T follicular helper cell (primary cell): Measurements from ENCODE around the gene PTPRG.

Experiments
- DNase-seq: peaks from one replicate; pipeline ENCODE4 v3.0.0-alpha.2; 2020; ENCODE audit warnings: low read depth

The PTPRG gene

DNA sequence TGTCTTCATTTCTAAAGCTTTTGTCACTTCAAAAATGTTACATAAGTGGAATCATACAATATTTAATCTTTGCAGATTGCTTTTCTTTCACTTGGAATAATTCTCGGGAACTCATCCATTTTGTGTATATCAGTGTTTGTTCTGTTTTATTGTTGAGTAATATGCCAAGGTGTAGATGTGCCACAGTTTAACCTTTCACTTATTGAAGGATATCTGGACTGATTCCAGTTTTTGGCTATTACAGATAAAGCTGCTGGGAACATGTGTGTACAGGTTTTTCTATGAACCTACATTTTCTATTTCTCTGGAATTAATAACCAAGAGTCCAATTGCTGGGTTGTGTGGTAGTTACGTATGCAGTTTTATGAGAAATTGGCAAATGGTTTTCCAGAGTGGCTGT, 334.9 kb downstream of the PTPRG start:
- DNase-seq: no peak

DNA sequence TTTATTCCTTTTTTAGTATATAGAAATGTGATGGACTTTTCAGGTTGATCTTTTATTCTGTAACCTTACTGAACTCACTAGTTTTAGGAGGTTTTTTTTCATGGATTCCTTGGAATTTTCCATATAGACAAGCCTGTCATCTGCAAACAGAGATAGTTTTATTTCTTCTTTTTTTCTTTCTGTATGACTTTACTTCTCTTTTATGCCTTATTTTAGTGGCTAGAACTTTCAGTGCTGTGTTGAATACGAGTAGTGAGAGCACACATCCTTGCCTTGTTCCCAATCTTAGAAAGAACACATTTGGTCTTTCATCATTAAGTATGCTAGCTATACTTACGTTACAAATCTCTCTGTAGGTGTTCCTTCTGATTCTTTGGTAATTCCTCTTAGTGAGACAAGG, 336.5 kb downstream of the PTPRG start:
- DNase-seq: no peak

DNA sequence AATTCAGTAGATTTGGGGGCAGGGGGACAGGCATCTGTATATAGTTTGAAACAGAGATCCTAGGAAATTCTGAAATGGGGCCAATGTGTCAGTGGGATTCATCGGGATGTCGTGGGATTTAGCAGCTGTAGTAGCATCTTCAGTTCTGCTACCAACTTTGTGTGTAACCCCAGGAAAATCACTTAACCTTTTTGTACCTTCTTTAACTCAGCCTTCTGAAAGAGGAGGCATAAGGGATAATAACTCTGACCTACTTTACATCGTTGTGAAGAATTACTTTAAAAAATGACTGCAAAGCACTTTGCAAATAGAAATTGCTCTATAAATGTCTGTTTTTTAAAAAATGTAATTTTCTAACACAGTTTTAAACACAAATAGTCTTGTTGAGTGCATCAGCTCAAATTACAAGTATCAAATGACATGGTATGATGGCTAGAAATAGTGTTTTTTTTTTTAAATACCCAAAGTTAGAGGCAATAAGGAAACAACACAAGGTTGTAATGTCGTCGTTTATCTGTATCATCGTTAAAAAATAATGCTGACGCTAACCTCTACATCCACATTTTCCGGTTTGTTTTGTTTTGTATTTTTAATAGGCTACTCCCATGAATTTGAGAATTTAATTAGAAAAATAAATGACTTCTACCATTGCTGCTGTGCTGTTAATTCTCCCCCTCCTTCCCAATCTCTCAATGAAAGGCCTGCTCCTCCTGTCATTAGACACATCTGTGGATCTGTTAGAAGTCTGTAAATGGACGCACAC, 338.5 kb downstream of the PTPRG start:
- no peak for DNase-seq

DNA sequence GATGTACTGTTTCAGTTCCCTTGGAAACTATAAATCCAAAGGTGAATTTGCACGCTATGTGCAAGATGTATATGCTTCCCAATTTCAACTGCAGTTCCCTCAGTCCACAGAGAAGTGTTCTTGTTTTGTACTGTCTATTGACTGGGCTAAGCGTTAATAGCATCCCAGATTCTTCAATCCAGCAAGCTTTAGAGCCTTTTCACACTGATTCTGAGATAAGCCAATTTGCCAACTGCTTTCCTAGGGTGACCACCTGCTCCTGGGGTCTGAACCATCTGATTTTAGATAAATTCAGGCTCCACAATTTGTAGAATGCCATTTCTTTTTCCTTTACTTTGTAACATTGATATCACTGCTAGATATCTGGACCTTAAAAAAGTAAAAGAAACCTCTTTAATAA, 340.1 kb downstream of the PTPRG start:
- no peak for DNase-seq

DNA sequence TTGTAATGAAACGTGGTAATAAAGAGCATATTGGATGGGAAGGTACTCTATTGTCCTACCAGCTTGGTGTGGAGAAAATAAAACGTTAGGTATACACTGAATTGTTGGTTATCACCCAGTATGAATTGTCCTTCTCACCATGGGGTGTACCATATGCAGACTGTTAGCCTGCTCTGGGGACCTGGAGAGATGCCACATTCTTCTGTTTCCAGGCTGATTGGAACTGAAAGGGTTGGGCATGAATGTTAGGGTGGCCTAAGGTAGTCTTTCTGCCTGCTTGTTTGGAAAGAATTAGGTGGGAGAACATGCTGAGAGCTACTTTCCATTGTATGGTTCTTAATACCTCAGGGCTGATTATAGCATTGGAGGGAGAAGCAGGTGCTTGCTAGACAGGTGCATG, 340.6 kb downstream of the PTPRG start:
- DNase-seq: no peak

DNA sequence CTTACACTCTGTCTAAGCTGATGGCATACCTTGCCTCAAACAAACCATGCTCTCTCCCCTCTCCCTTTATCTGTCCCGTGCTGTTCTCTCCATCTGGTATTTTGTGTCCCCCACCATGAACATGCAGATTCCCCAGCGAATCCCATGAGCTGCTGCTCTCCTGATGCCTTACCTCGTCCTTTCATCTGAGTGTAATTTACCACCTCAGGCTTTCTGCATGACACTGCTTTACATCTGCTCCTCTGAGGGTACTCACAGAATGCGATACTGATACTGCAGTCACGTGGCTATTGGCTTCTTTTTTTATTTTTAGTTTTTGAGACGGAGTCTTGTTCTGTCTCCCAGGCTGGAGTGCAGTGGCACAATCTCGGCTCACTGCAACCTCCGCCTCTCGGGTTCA, 341.7 kb downstream of the PTPRG start:
- no peak for DNase-seq

DNA sequence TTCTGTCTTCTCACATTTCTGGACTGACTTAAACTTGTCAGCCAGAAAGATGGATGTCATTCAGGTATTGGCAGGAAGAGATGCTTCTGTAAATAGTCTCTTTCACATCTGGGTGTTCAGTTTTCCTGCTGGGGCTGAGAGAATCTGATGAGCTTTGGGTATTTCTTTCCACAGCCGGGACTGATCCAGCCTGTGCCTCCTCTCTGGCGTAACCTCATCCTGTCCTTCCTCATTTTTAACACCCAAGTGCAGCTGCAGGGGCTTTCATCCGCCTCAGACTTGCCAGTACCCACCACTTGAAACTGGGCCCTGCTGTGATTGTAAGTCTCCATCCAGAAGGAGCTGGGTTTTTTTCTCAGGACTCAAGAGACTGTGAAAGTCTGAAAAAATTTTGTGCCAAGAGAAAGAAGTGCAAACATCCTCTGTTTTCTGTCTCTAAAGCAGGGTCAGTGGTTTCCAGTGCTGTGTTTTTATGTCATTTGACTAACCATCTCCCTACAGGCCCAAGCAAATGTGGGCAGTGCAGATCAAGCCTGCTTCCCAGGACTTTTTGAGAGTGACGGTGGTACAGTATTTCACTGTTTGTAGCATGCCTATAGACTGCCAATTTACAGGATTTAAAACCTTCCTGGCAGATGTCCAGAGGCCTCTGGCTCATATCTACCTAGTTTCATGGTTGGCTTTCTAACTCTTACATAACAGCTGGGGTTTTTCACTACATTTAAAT, 342.7 kb downstream of the PTPRG start:
- DNase-seq: no peak

DNA sequence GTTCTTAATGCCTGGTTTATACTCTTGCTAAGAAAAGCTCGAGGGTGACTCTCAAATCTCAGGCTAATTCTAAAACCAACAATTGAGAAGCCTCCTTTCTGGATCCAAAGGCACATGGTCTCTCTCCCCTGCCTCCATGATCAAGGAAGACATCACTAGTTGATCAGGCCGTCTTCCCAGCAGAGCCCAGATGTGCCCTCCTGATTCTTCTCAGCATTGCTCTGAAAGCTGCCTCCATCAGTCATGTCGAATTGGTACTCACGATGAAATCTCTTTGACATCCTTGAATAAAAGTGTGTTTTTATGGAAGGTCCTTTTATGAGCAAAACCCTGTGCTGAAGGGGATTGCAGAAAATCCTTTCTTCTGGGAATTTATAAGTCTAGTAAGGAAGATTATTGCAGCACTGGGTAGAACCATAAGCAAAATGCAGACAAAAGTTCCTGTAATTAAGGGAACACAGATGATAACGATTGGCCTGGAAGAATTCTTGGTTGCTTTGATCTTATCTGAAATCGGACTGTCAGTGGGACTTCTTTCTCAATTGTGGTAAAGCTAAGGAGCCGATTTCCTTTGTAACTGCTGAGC, 345.9 kb downstream of the PTPRG start:
- DNase-seq: no peak

DNA sequence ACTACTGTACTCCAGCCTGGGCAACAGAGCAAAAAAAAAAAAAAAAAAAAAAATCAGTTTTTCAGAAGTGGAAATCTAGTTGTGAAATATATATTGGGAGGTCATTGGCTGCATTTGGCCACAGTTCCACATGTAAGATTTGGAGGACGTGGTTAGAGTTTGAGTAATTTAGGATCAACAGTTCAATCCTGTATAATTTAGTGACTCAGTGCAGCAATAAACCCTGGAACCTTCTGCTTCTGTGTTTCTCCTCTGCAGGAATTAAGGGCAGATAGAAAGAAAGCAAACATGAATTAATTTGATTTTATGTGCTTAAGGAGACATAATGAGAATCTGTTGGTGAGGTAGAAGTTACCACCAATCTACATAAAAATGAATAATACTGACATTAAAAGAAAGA, 347.0 kb downstream of the PTPRG start:
- DNase-seq: no peak

DNA sequence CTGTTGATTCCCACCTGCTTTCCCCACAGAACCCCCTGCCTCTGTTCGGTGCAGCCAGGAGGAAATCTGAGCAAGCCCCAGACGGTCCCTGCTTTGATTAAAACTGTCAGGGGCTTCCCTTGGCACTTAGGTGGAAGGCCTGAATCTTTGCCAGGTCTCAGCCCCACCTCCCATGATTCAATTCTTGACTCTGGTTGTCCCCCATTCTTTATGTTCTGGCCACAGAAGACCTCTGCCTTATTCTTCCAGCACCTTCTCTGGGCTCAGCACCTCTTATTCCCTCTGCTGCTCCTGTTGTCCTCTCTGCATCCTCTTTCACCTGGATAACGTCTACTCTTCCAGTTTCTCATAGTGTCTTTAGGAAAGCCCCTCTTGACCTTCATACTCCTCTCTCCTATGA, 349.4 kb downstream of the PTPRG start:
- DNase-seq: no peak

DNA sequence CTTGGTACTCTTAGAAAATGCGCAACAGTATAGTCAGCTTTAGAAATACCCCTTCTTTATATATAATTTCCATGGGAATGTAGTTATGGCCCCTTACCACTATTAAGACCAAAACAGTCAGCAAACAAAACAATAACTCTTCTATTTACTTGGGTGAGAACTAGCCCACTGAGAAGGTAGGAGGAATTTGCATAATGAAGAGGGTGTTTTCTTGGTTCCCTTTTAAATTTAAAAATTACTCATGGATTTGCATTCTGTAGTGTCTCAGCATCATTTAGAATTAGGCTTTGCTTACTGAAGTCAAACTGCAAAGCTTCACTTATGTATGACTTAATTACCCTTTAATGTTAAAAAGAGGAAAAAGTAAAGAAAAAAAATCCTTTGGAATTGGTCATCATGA, 350.8 kb downstream of the PTPRG start:
- DNase-seq: no peak

DNA sequence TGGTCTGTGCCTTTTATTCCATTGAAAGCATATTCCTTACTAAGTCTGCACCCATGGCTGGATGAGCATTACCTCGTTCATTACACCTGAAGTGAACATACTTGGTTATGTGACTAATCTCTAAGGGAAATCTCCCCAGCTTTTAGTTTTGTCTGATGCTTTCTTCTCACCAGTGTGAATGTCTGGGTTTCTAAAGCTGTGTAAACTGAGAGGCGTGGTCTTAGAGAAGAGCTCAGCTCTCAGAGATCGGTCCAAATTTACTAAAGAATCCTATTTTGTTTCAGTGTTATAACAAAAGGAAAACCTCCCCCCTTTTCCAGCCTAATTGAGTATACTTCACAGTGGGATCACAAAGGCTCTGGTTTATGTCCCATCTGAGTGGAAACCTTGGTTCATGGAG, 352.3 kb downstream of the PTPRG start:
- DNase-seq: no peak

DNA sequence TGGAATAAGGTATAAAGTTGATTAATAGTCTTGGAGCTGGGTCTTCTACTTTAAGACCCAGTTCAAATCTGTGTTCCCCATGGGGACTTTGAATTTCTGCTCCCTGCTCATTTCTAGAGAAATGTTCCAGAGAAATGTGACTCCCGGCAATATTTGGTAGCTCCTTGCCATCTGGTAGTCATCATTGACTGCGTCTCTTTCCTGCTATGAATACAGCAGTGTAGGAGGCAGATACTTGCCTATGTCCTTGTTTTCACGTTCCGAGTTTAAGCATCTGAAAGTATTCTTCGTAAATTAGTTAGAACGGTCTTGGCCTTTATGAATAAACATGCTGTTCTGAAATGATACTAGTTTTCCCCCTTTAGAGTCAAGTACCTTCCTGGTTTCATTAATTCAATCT, 352.9 kb downstream of the PTPRG start:
- DNase-seq: no peak

DNA sequence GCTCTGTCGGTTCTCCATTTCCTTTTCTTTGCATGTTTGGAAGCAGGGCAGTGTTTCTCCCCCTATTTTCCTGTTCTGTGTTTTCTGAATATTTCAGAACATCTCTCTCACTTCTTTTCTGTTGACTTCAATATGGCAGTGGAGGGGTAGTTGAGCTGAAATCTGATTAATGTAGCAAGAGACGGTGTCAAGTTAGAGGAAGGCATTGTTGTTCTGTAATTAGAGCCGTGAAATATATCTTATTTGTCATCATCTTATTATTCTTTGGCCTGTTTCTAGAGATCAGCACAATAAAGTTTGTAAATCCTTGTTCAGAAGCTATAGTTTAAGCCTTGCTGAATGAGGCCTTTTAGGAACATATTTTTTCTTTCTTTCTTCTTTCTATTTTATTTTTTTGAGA, 353.9 kb downstream of the PTPRG start:
- no peak for DNase-seq

DNA sequence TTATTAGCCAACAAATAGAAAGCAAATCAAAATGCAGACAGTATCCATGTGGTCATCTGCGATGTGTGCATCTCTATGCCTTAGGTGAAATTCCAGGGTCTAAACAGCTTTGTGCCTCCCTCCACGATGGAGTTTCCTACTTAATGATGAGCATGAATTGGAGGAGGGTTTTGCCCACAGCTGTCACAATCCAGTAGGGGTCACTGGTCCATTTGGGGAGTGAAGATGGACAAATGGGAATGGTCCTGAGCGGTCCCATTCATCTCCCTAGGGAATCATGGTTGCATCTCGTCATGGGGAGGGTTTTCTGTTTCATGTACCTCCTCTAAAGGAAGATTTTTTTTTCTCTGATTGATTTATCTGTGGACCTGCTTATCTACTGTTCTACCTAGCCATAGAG, 358.0 kb downstream of the PTPRG start:
- DNase-seq: no peak

DNA sequence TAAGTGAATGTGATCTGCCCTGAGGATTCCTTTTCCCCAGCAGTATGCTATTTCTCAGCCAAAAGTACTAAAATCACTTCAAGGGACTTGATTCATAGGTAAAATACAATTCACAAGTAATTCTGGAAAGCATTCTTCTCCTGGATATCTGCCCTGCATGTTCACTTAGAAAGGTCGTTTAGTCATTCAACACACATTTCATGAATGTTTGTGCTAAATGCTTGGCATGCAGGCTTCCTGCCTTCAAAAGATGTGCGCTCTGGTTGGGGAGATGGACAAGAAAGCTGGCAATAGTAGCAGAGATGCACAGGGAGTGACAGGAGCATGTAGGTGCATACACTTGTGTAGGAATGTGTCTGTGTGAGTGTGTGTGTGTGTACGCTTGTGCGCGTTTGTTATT, 360.7 kb downstream of the PTPRG start:
- DNase-seq: no peak

DNA sequence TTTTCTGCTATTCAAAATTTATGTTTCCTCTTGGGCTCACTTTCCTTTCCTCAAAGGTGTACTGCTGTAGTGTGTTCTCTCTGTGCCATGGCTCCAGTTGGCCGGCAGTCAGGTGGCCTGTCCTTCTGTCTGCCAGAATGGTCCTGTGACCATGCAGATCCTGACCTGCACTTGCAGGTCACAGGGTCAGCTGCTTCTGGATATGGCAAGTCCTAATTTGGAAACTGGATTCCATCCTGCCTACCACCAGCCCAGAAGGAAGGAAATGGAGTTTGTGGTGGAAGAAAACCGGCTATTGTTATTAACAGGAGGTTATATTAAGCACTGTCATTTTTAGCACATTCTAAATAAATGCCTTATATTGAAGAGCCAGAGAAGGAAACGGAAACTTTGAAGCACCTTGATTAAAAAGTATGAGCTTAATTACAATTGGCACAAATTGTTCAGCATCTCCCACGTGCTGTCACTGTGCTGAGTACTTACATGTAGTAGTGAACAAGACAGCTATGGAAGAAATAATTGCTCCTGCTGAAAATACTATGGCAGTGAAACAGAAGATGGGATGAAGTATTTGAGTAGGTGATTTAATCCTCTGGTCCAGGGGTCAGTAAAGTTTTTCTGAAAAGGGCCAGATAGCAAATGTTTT, 362.8 kb downstream of the PTPRG start:
- DNase-seq: no peak

DNA sequence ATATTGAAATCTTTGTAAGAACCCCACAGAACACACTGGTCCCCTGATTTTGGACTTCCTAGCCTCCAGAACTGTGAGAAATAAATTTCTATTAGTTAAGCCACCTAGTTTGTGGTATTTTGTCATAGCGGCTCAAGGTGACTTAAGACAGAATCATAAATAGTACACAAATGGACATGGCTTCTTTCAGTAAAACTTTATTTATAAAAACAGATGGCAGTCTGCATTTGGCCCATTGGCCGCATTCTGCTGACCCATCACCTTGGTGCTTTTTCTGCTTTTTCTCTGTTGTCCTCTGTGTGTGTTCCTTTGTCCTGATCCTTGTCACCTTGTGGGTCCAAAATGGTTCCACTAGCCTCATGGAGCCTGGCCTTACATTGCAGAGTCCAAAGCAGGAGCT, 363.6 kb downstream of the PTPRG start:
- no peak for DNase-seq

DNA sequence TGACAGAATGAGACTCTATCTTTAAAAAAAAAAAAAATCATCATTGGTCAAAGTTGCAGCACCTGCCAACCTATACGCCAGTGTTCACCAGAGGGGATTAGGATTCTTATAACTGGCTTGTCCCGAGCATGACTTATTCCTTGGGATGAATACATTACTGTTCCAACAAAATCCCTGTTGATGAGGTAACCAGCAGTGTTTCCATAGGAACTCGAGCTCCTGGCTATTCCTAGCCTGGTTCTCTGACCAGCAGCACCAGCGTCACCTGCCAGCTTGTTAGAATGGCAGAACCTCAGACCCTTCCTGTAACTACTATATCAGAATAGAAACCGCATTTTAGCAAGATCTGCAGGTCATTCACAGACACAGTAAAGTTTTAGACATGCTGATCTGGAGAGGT, 364.4 kb downstream of the PTPRG start:
- DNase-seq: no peak

DNA sequence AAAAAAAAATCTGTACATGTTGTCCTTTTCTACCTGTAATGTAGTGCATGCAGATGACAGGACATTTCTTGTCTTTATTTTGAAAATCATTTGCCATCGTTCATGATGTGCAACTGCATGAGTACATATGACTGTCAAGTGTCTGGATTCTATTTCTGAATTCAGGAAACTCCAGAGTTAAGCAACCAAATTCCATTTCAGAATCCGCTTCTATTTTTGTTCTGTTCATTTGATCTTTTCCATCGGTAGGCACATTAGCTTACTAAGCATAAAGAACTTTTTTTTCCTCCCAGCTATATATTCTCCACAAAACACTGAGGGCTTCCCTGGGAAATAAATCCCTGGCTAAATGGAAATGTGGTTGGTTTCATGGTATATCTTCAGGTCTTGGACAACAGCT, 365.6 kb downstream of the PTPRG start:
- no peak for DNase-seq

DNA sequence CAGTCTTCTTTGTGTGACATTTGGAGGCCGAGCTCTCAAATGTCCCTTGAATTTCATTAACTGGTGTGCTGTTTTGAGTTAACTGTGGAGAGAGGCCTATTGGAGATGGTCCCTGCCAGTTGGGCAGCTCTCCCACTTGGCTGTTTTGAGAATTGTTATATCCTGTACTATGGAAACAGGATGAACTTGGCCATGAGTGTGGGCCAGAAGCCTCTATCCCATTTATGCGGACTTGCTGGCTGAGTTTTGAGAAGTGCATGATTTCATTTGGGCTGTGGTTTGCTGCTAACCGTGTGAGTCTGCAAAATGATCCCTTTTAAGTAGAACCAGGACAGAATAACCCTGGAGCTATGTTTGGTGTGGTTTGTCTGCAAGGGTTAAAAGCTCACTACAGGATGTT, 366.0 kb downstream of the PTPRG start:
- DNase-seq: no peak

DNA sequence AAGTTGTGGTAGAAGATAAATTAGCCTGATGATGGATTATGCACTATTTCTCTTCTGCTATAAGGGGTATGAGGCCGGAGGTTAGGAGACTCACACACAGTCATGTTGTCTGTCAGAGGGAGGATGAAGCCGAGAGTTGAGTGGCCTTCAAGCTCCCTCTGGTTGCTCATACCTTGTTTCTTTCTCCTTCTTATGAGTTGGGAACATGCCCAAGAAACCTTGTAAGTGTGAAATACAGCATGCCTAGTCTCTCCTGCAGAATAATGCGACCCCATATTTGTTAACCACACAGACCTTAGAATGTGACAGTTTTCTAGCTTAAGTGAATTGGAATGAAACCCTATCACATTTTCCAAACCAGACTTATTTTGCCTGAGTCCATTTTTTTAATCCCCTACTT, 366.7 kb downstream of the PTPRG start:
- DNase-seq: no peak

DNA sequence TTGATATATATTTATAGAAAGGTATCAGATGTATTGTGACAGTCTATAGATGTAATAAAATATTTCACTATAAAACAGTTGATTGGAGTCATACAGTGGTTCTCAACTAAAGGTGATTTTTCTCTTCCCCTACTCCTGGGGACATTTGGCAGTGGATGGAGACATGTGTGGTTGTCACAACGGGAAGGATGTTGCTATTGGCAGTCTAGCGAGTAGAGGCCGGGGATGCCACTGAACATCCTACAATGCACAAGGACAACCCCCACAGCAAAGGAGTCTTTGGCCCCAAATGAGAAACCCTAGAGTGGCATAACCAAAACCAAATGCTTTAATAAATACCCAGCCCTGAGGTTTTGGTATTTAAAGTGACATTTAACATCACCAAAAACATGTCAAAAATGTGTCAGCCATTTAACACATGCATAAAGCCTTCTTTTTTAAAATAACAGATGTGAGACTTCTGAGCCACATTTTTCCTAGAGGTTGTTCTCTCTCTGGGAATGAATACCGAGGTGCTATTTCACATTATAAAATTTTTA, 367.5 kb downstream of the PTPRG start:
- DNase-seq: no peak
